ENCODE results near the gene STIM1.

The STIM1 gene

GRCh38 chr11:3956038-3956437 lies 100.6 kb downstream of the STIM1 start:
- no peak for DNase-seq

GRCh38 chr11:3956748-3957147 lies 101.3 kb downstream of the STIM1 start:
- DNase-seq: no peak

GRCh38 chr11:3957437-3957836 lies 102.0 kb downstream of the STIM1 start:
- no peak for DNase-seq

- no peak for DNase-seq
These were observed 102.8 kb downstream of the STIM1 start for GRCh38 chr11:3958281-3958680.

- DNase-seq: no peak
These were observed 103.8 kb downstream of the STIM1 start for GRCh38 chr11:3959015-3959902.

GRCh38 chr11:3959903-3960265 lies 104.4 kb downstream of the STIM1 start:
- DNase-seq: no peak

- DNase-seq: no peak
These were observed 107.0 kb downstream of the STIM1 start for GRCh38 chr11:3962406-3962840.

- DNase-seq: no peak
These were observed 108.6 kb downstream of the STIM1 start for GRCh38 chr11:3964056-3964455.

GRCh38 chr11:3964935-3965604 lies 109.6 kb downstream of the STIM1 start:
- DNase-seq: no peak

GRCh38 chr11:3967695-3968094 lies 112.2 kb downstream of the STIM1 start:
- DNase-seq: no peak

- DNase-seq: no peak
These were observed 113.7 kb downstream of the STIM1 start for GRCh38 chr11:3969200-3969599.

- DNase-seq: no peak
These were observed 114.1 kb downstream of the STIM1 start for GRCh38 chr11:3969613-3970012.

GRCh38 chr11:3970108-3970507 lies 114.6 kb downstream of the STIM1 start:
- no peak for DNase-seq

- DNase-seq: no peak
These were observed 116.4 kb downstream of the STIM1 start for GRCh38 chr11:3971756-3972404.

GRCh38 chr11:3972431-3972830 lies 117.0 kb downstream of the STIM1 start:
- DNase-seq: no peak

- DNase-seq: no peak
These were observed 121.6 kb downstream of the STIM1 start for GRCh38 chr11:3977078-3977477.

GRCh38 chr11:3981084-3981633 lies 125.7 kb downstream of the STIM1 start:
- no peak for DNase-seq

GRCh38 chr11:3982431-3982830 lies 127.0 kb downstream of the STIM1 start:
- no peak for DNase-seq

- DNase-seq: no peak
These were observed 127.6 kb downstream of the STIM1 start for GRCh38 chr11:3983101-3983500.

- no peak for DNase-seq
These were observed 129.4 kb downstream of the STIM1 start for GRCh38 chr11:3984896-3985295.

GRCh38 chr11:3985631-3986030 lies 130.2 kb downstream of the STIM1 start:
- DNase-seq: no peak

- DNase-seq: no peak
These were observed 130.8 kb downstream of the STIM1 start for GRCh38 chr11:3986301-3986700.

GRCh38 chr11:3989276-3989920 lies 133.9 kb downstream of the STIM1 start:
- no peak for DNase-seq

All from NK-92 treated with Interleukin-12 subunit alpha and Interleukin-12 subunit beta, amount 100 ng/mL, for 24 hours (cell line).